H1 (cell line): Measurements from ENCODE around the gene MMP28. TPM values are rescaled to one million over a fixed set of nuclear protein-coding genes. Genes with fewer than 3 reads are reported as not detected.

ENCODE experiments used
- KDM4A ChIP-seq: IDR thresholded peaks from one replicate; pipeline ENCODE4 v1.7.1; 2012; ENCODE audit warnings: low read depth, mild to moderate bottlenecking, moderate library complexity, low read length, inconsistent platforms; ENCODE audit not compliant: severe bottlenecking
- NRF1 ChIP-seq: IDR thresholded peaks from 2 replicates; pipeline ENCODE4 v1.6.1; 2011; ENCODE audit warnings: mild to moderate bottlenecking, low read depth, low read length, improper control_type of control experiment
- PHF8 ChIP-seq: fragments of 200-600 bp; sonication (generic); conservative IDR thresholded peaks from 2 replicates; pipeline ENCODE4 v1.7.1; 2012; ENCODE audit warnings: low read depth, mild to moderate bottlenecking, inconsistent platforms, low read length, moderate library complexity
- RBBP5 ChIP-seq: IDR thresholded peaks from 2 replicates; pipeline ENCODE4 v1.7.1; 2012; ENCODE audit warnings: low read depth, mild to moderate bottlenecking, inconsistent platforms, low read length, moderate library complexity, borderline replicate concordance
- polyA plus RNA-seq, 7 experiments: library from polyadenylated mRNA; depleted of rRNA in 3 of 7; stranded (reverse) in 5 of 7; unstranded in 2 of 7; fragments of >200 nt in 5 of 7; fragments of 200-250 nt in 2 of 7; gene quantifications; 1 replicate in 5 of 7; 2 replicates in 1 of 7; 4 replicates in 1 of 7; pipeline versions ENCODE4 v1.2.1 to v1.2.3, GENCODE V29; 2011 to 2013; ENCODE audit warnings: missing spikeins in 2 of 7, mixed read lengths in 2 of 7
- total RNA-seq: library from RNA; stranded (reverse); fragmentation: NEBNext Ultra II Directional; extraction: Animal tissue kit (Norgen Biotek cat#: 25700); gene quantifications from 2 replicates; pipeline ENCODE4 v1.2.1, GENCODE V29; 2021

MMP28 gene
- total and polyA plus RNA-seq, 2 of the 8 experiments (the other 6 are each of a cell fraction or from before 2014, with no cell fraction given), result not detected

GRCh38 chr17:35764123-35764991, 31.1 kb downstream of the MMP28 start (continued):
- TF ChIP-seq NRF1, result no peak
- no peak for TF ChIP-seq RBBP5
- TF ChIP-seq PHF8, result no peak; the same call in 1 of the 2 replicates
- TF ChIP-seq KDM4A, result peak; percentile 98
